ENCODE data around the gene DGUOK.

DGUOK gene

GRCh38 chr2:73915437-73915993 lies 11.2 kb upstream of the DGUOK start:
- H3K36me3 ChIP-seq (ENCODE audit: control insufficient read depth in 1 of 2, insufficient read depth in 2 of 2, low read depth in 1 of 2, low read length in 2 of 2), result peaks cover 0 to 25% of the 10 kb centered on the region in 2 experiments
- H2BK5ac ChIP-seq (ENCODE audit: low read depth, low read length, poor library complexity, severe bottlenecking), result no peak overlapping the region
- H2BK12ac ChIP-seq (ENCODE audit: low read length in 2 of 2), result no peak overlapping the region
- H3K14ac ChIP-seq (ENCODE audit: low read length in 2 of 2), result no peak overlapping the region
- no peak overlapping the region for H4K91ac ChIP-seq (ENCODE audit: low read length)
- no peak overlapping the region for H4K8ac ChIP-seq (ENCODE audit: low read length)
- H2BK120ac ChIP-seq (ENCODE audit: low read depth, low read length), result no peak overlapping the region
- no peak overlapping the region for H3K23ac ChIP-seq (ENCODE audit: low read length in 2 of 2)
- peaks cover 0 to 70% of the 10 kb centered on the region in 2 experiments for H3K27me3 ChIP-seq (ENCODE audit: control insufficient read depth in 1 of 2, insufficient read depth in 1 of 2, low read length in 2 of 2)
- no peak overlapping the region for H3K9ac ChIP-seq (ENCODE audit: low read length)
- H3K4me3 ChIP-seq (ENCODE audit: insufficient read depth in 1 of 2, low read depth in 1 of 2, low read length in 2 of 2), result no peak overlapping the region
- no peak overlapping the region for H3K4me2 ChIP-seq (ENCODE audit: low read length, poor library complexity, severe bottlenecking)
- no peaks in the 10 kb centered on the region for H3K79me1 ChIP-seq (replicated peaks; ENCODE audit: low read length, poor library complexity, severe bottlenecking)
- H3K9me3 ChIP-seq (ENCODE audit: control insufficient read depth, low read length), result no peaks in the 10 kb centered on the region
- no peak overlapping the region for H3K4ac ChIP-seq (ENCODE audit: low read depth in 1 of 2, low read length in 2 of 2)
- no peak overlapping the region for H3K27ac ChIP-seq (ENCODE audit: low read length, poor library complexity, severe bottlenecking)
- H2AK5ac ChIP-seq (ENCODE audit: low read length, severe bottlenecking), result no peak overlapping the region
- H3K4me1 ChIP-seq (ENCODE audit: control insufficient read depth, insufficient read depth, low read depth, low read length), result no peaks in the 10 kb centered on the region
- WGBS, result 94% methylated on average over 4 of the region's 5 CpGs
- H3K18ac ChIP-seq (ENCODE audit: low read depth in 1 of 2, low read length in 2 of 2), result no peak overlapping the region
- no peak overlapping the region for H2BK15ac ChIP-seq (ENCODE audit: low read depth, poor library complexity, severe bottlenecking)
- DNase-seq, result no peak
- no peak overlapping the region for H2AFZ ChIP-seq (ENCODE audit: low read depth, low read length)

GRCh38 chr2:73916666-73917065 lies 10.0 kb upstream of the DGUOK start:
- H3K9ac ChIP-seq (ENCODE audit: low read length), result no peak overlapping the region
- DNase-seq, result no peak

GRCh38 chr2:73917296-73917695 lies 9.4 kb upstream of the DGUOK start:
- Histone ChIP-seq H3K9ac (ENCODE audit: low read length) (no peak overlapping the region), H3K36me3 (ENCODE audit: control insufficient read depth in 1 of 2, insufficient read depth in 2 of 2, low read depth in 1 of 2, low read length in 2 of 2) (peaks cover 0 to 30% of the 10 kb centered on the region in 2 experiments), H3K14ac (ENCODE audit: low read length in 2 of 2) (no peak overlapping the region), H2BK120ac (ENCODE audit: low read depth, low read length) (no peak overlapping the region), H2AK5ac (ENCODE audit: low read length, severe bottlenecking) (no peak overlapping the region), H2BK12ac (ENCODE audit: low read length in 2 of 2) (no peak overlapping the region), H3K27me3 (ENCODE audit: control insufficient read depth in 1 of 2, insufficient read depth in 1 of 2, low read length in 2 of 2) (peaks cover 0 to 85% of the 10 kb centered on the region in 2 experiments), H3K4me1 (ENCODE audit: control insufficient read depth, insufficient read depth, low read depth, low read length) (no peaks in the 10 kb centered on the region), H3K23ac (ENCODE audit: low read length in 2 of 2) (no peak overlapping the region), H2BK5ac (ENCODE audit: low read depth, low read length, poor library complexity, severe bottlenecking) (no peak overlapping the region), H4K8ac (ENCODE audit: low read length) (no peak overlapping the region), H4K91ac (ENCODE audit: low read length) (no peak overlapping the region), H2BK15ac (ENCODE audit: low read depth, poor library complexity, severe bottlenecking) (no peak overlapping the region), H3K4ac (ENCODE audit: low read depth in 1 of 2, low read length in 2 of 2) (no peak overlapping the region), H3K4me2 (ENCODE audit: low read length, poor library complexity, severe bottlenecking) (no peak overlapping the region), H3K9me3 (ENCODE audit: control insufficient read depth, low read length) (no peaks in the 10 kb centered on the region), H3K79me1 (replicated peaks; ENCODE audit: low read length, poor library complexity, severe bottlenecking) (no peaks in the 10 kb centered on the region), H3K4me3 (ENCODE audit: insufficient read depth in 1 of 2, low read depth in 1 of 2, low read length in 2 of 2) (no peak overlapping the region), H2AFZ (ENCODE audit: low read depth, low read length) (no peak overlapping the region), H3K27ac (ENCODE audit: low read length, poor library complexity, severe bottlenecking) (no peak overlapping the region), H3K18ac (ENCODE audit: low read depth in 1 of 2, low read length in 2 of 2) (no peak overlapping the region)
- WGBS, result 29% methylated on average over 2 of the region's 2 CpGs
- DNase-seq, result no peak

More at GRCh38 chr2:73916666-73917065, 10.0 kb upstream of the DGUOK start:
- Histone ChIP-seq H3K79me1 (replicated peaks; ENCODE audit: low read length, poor library complexity, severe bottlenecking) (no peaks in the 10 kb centered on the region), H3K14ac (ENCODE audit: low read length in 2 of 2) (no peak overlapping the region), H3K4me3 (ENCODE audit: insufficient read depth in 1 of 2, low read depth in 1 of 2, low read length in 2 of 2) (no peak overlapping the region), H3K18ac (ENCODE audit: low read depth in 1 of 2, low read length in 2 of 2) (no peak overlapping the region), H2BK15ac (ENCODE audit: low read depth, poor library complexity, severe bottlenecking) (no peak overlapping the region), H3K36me3 (ENCODE audit: control insufficient read depth in 1 of 2, insufficient read depth in 2 of 2, low read depth in 1 of 2, low read length in 2 of 2) (peaks cover 0 to 30% of the 10 kb centered on the region in 2 experiments), H3K27ac (ENCODE audit: low read length, poor library complexity, severe bottlenecking) (no peak overlapping the region), H4K8ac (ENCODE audit: low read length) (no peak overlapping the region), H3K9me3 (ENCODE audit: control insufficient read depth, low read length) (no peaks in the 10 kb centered on the region), H2BK120ac (ENCODE audit: low read depth, low read length) (no peak overlapping the region), H3K4me1 (ENCODE audit: control insufficient read depth, insufficient read depth, low read depth, low read length) (no peaks in the 10 kb centered on the region), H2BK12ac (ENCODE audit: low read length in 2 of 2) (no peak overlapping the region), H2AFZ (ENCODE audit: low read depth, low read length) (no peak overlapping the region), H3K4ac (ENCODE audit: low read depth in 1 of 2, low read length in 2 of 2) (no peak overlapping the region), H2AK5ac (ENCODE audit: low read length, severe bottlenecking) (no peak overlapping the region), H3K23ac (ENCODE audit: low read length in 2 of 2) (no peak overlapping the region), H3K27me3 (ENCODE audit: control insufficient read depth in 1 of 2, insufficient read depth in 1 of 2, low read length in 2 of 2) (peaks cover 0 to 82% of the 10 kb centered on the region in 2 experiments), H3K4me2 (ENCODE audit: low read length, poor library complexity, severe bottlenecking) (no peak overlapping the region), H4K91ac (ENCODE audit: low read length) (no peak overlapping the region), H2BK5ac (ENCODE audit: low read depth, low read length, poor library complexity, severe bottlenecking) (no peak overlapping the region)
- 68% methylated on average over 1 of the region's 2 CpGs for WGBS

- H3K9ac ChIP-seq (ENCODE audit: low read length), result no peak overlapping the region
- no peak overlapping the region for H2AFZ ChIP-seq (ENCODE audit: low read depth, low read length)
- H3K27me3 ChIP-seq (ENCODE audit: control insufficient read depth in 1 of 2, insufficient read depth in 1 of 2, low read length in 2 of 2), result peaks cover 0 to 89% of the 10 kb centered on the region in 2 experiments
- H3K4me1 ChIP-seq (ENCODE audit: control insufficient read depth, insufficient read depth, low read depth, low read length), result no peaks in the 10 kb centered on the region
- H4K8ac ChIP-seq (ENCODE audit: low read length), result no peak overlapping the region
- H3K18ac ChIP-seq (ENCODE audit: low read depth in 1 of 2, low read length in 2 of 2), result no peak overlapping the region
- no peak overlapping the region for H3K4me3 ChIP-seq (ENCODE audit: insufficient read depth in 1 of 2, low read depth in 1 of 2, low read length in 2 of 2)
- no peak for DNase-seq
- H2AK5ac ChIP-seq (ENCODE audit: low read length, severe bottlenecking), result no peak overlapping the region
- H2BK12ac ChIP-seq (ENCODE audit: low read length in 2 of 2), result no peak overlapping the region
- H2BK120ac ChIP-seq (ENCODE audit: low read depth, low read length), result no peak overlapping the region
- H3K27ac ChIP-seq (ENCODE audit: low read length, poor library complexity, severe bottlenecking), result no peak overlapping the region
- H3K23ac ChIP-seq (ENCODE audit: low read length in 2 of 2), result no peak overlapping the region
- WGBS, result 89% methylated on average over 3 of the region's 4 CpGs
- no peak overlapping the region for H3K4me2 ChIP-seq (ENCODE audit: low read length, poor library complexity, severe bottlenecking)
- no peak overlapping the region for H3K14ac ChIP-seq (ENCODE audit: low read length in 2 of 2)
- no peak overlapping the region for H4K91ac ChIP-seq (ENCODE audit: low read length)
- H2BK5ac ChIP-seq (ENCODE audit: low read depth, low read length, poor library complexity, severe bottlenecking), result no peak overlapping the region
- H3K9me3 ChIP-seq (ENCODE audit: control insufficient read depth, low read length), result no peaks in the 10 kb centered on the region
- H3K79me1 ChIP-seq (replicated peaks; ENCODE audit: low read length, poor library complexity, severe bottlenecking), result no peaks in the 10 kb centered on the region
- peaks cover 0 to 30% of the 10 kb centered on the region in 2 experiments for H3K36me3 ChIP-seq (ENCODE audit: control insufficient read depth in 1 of 2, insufficient read depth in 2 of 2, low read depth in 1 of 2, low read length in 2 of 2)
- no peak overlapping the region for H3K4ac ChIP-seq (ENCODE audit: low read depth in 1 of 2, low read length in 2 of 2)
- H2BK15ac ChIP-seq (ENCODE audit: low read depth, poor library complexity, severe bottlenecking), result no peak overlapping the region
Measured at GRCh38 chr2:73917696-73918207, 8.9 kb upstream of the DGUOK start.

All from mesenchymal stem cell (in vitro differentiated cells and primary cell).